ENCODE results near the gene TPI1.

DNA sequence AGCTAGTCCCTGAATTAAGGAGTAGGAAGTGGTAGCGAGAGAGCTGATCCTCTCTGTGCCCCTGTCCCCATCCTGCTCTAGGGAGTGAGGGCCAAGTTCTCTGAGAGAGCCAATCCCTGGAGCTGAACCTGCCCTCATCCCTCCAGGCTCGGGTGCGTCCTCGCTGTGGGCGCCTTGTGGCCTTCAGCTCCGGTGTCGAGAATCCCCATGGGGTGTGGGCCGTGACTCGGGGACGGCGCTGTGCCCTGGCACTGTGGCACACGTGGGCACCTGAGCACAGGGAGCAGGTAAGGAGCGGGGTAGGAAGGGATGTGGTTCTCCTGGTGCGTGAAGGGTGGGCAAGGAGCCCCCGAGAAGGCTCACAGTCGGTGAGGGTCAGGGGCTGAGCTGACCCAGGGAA lies 28.5 kb upstream of the TPI1 start:
- TF ChIP-seq, protein P1, sequence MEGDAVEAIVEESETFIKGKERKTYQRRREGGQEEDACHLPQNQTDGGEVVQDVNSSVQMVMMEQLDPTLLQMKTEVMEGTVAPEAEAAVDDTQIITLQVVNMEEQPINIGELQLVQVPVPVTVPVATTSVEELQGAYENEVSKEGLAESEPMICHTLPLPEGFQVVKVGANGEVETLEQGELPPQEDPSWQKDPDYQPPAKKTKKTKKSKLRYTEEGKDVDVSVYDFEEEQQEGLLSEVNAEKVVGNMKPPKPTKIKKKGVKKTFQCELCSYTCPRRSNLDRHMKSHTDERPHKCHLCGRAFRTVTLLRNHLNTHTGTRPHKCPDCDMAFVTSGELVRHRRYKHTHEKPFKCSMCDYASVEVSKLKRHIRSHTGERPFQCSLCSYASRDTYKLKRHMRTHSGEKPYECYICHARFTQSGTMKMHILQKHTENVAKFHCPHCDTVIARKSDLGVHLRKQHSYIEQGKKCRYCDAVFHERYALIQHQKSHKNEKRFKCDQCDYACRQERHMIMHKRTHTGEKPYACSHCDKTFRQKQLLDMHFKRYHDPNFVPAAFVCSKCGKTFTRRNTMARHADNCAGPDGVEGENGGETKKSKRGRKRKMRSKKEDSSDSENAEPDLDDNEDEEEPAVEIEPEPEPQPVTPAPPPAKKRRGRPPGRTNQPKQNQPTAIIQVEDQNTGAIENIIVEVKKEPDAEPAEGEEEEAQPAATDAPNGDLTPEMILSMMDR (IDR thresholded peaks at IDR 0.05): no peak
- no peak for TF ChIP-seq POLR2A (IDR thresholded peaks at IDR 0.05)

All from right lobe of liver (tissue), 4 donors.